NOMO-1 treated with dmso at 0.1 percent for 144 hours (cell line): ENCODE results near the gene TSSK1B.
"Not testable (repeated sequence)": the region's sequence is repeated elsewhere in the genome, so short reads cannot be mapped to it uniquely, and the experiment has no call there.

Source experiments
- DNase-seq: peaks from one replicate; lab custom pipeline; 2025; ENCODE audit not compliant: unreplicated experiment; lab: John Stamatoyannopoulos, UW

Gene TSSK1B

GRCh38 chr5:113404269-113404668 lies 30.5 kb downstream of the TSSK1B start:
- DNase-seq, result no peak

GRCh38 chr5:113397986-113398385 lies 36.8 kb downstream of the TSSK1B start:
- DNase-seq, result not testable (repeated sequence)

GRCh38 chr5:113397046-113397445 lies 37.7 kb downstream of the TSSK1B start:
- DNase-seq, result no peak

GRCh38 chr5:113394658-113395057 lies 40.1 kb downstream of the TSSK1B start:
- no peak for DNase-seq

GRCh38 chr5:113390224-113390623 lies 44.6 kb downstream of the TSSK1B start:
- no peak for DNase-seq

- DNase-seq, result no peak
These were observed 45.7 kb downstream of the TSSK1B start for GRCh38 chr5:113389116-113389515.

GRCh38 chr5:113387844-113388243 lies 46.9 kb downstream of the TSSK1B start:
- DNase-seq, result no peak

GRCh38 chr5:113384782-113385285 lies 50.0 kb downstream of the TSSK1B start:
- DNase-seq, result no peak

GRCh38 chr5:113382731-113383130 lies 52.1 kb downstream of the TSSK1B start:
- DNase-seq, result no peak
